ES-I3 (cell line): ENCODE data around the gene PTPRG.
"Not testable (repeated sequence)": the region's sequence is repeated elsewhere in the genome, so short reads cannot be mapped to it uniquely, and the experiment has no call there.

Source experiments
- H3K36me3 ChIP-seq: 2 replicates; pipeline ENCODE4 v1.6.1; 2013; ENCODE audit warnings: mild to moderate bottlenecking, low read length, control low read depth, moderate library complexity; ENCODE audit not compliant: insufficient read depth
- H3K4me1 ChIP-seq: 2 replicates; pipeline ENCODE4 v1.6.1; 2013; ENCODE audit warnings: mild to moderate bottlenecking, control low read depth, low read length; ENCODE audit not compliant: insufficient read depth
- H3K9ac ChIP-seq: 2 replicates; pipeline ENCODE4 v1.6.1; 2013; ENCODE audit warnings: low read depth, mild to moderate bottlenecking, low read length, moderate library complexity
- H3K9me3 ChIP-seq: 2 replicates; pipeline ENCODE4 v1.6.1; 2013; ENCODE audit warnings: mild to moderate bottlenecking, low read length, moderate library complexity; ENCODE audit not compliant: control insufficient read depth, insufficient read depth

The PTPRG gene

GRCh38 chr3:61541694-61542093 is 19.7 kb upstream of the PTPRG start:
- Histone ChIP-seq H3K4me1 (peaks cover 11% of the 10 kb centered on the region), H3K9ac (no peak overlapping the region), H3K36me3 (no peaks in the 10 kb centered on the region), H3K9me3 (no peaks in the 10 kb centered on the region)

GRCh38 chr3:61545716-61546115 is 15.7 kb upstream of the PTPRG start:
- no peaks in the 10 kb centered on the region for H3K9me3 ChIP-seq
- no peaks in the 10 kb centered on the region for H3K36me3 ChIP-seq
- no peaks in the 10 kb centered on the region for H3K4me1 ChIP-seq
- no peak overlapping the region for H3K9ac ChIP-seq

- no peaks in the 10 kb centered on the region for H3K9me3 ChIP-seq
- no peaks in the 10 kb centered on the region for H3K4me1 ChIP-seq
- no peak overlapping the region for H3K9ac ChIP-seq
- no peaks in the 10 kb centered on the region for H3K36me3 ChIP-seq
These were observed 13.7 kb upstream of the PTPRG start for GRCh38 chr3:61547625-61548024.

- not testable (repeated sequence) for H3K9ac ChIP-seq, H3K9me3 ChIP-seq, H3K4me1 ChIP-seq, H3K36me3 ChIP-seq
These were observed 8.7 kb upstream of the PTPRG start for GRCh38 chr3:61552704-61553103.

- Histone ChIP-seq H3K4me1 (peaks cover 6% of the 10 kb centered on the region), H3K9ac (peak overlapping the region; percentile 100; the same call in 1 of the 2 replicates), H3K36me3 (no peaks in the 10 kb centered on the region), H3K9me3 (no peaks in the 10 kb centered on the region)
These were observed 2.1 kb upstream of the PTPRG start for GRCh38 chr3:61559136-61559731.

- H3K4me1 ChIP-seq: peaks cover 6% of the 10 kb centered on the region
- no peaks in the 10 kb centered on the region for H3K36me3 ChIP-seq
- peak overlapping the region; percentile 100 for H3K9ac ChIP-seq
- no peaks in the 10 kb centered on the region for H3K9me3 ChIP-seq
These were observed 626 bp upstream of the PTPRG start for GRCh38 chr3:61560517-61561373.

- H3K9ac ChIP-seq: peak overlapping the region; percentile 100
- no peaks in the 10 kb centered on the region for H3K9me3 ChIP-seq
- H3K36me3 ChIP-seq: no peaks in the 10 kb centered on the region
- peaks cover 11% of the 10 kb centered on the region for H3K4me1 ChIP-seq
These were observed 810 bp downstream of the PTPRG start for GRCh38 chr3:61562042-61562720.

- H3K4me1 ChIP-seq: peaks cover 11% of the 10 kb centered on the region
- H3K36me3 ChIP-seq: no peaks in the 10 kb centered on the region
- H3K9me3 ChIP-seq: no peaks in the 10 kb centered on the region
- H3K9ac ChIP-seq: peak overlapping the region; percentile 100
These were observed 1.4 kb downstream of the PTPRG start for GRCh38 chr3:61562721-61563312.

- no peaks in the 10 kb centered on the region for H3K9me3 ChIP-seq
- H3K9ac ChIP-seq: peak overlapping the region; percentile 100
- peaks cover 11% of the 10 kb centered on the region for H3K4me1 ChIP-seq
- H3K36me3 ChIP-seq: no peaks in the 10 kb centered on the region
These were observed 2.2 kb downstream of the PTPRG start for GRCh38 chr3:61563313-61564271.

GRCh38 chr3:61564395-61565059 is 3.2 kb downstream of the PTPRG start:
- Histone ChIP-seq H3K4me1 (peaks cover 7% of the 10 kb centered on the region), H3K9ac (peak overlapping the region; percentile 100), H3K36me3 (no peaks in the 10 kb centered on the region), H3K9me3 (no peaks in the 10 kb centered on the region)

GRCh38 chr3:61565569-61565968 is 4.2 kb downstream of the PTPRG start:
- H3K9ac ChIP-seq: no peak overlapping the region
- H3K4me1 ChIP-seq: peaks cover 8% of the 10 kb centered on the region
- H3K9me3 ChIP-seq: no peaks in the 10 kb centered on the region
- no peaks in the 10 kb centered on the region for H3K36me3 ChIP-seq

- peaks cover 11% of the 10 kb centered on the region for H3K4me1 ChIP-seq
- no peaks in the 10 kb centered on the region for H3K9me3 ChIP-seq
- H3K9ac ChIP-seq: no peak overlapping the region
- H3K36me3 ChIP-seq: no peaks in the 10 kb centered on the region
These were observed 6.8 kb downstream of the PTPRG start for GRCh38 chr3:61568127-61568526.

- Histone ChIP-seq H3K36me3 (no peaks in the 10 kb centered on the region), H3K9me3 (no peaks in the 10 kb centered on the region), H3K4me1 (peaks cover 23% of the 10 kb centered on the region), H3K9ac (no peak overlapping the region)
These were observed 8.6 kb downstream of the PTPRG start for GRCh38 chr3:61569856-61570580.
